Right atrium auricular region (tissue), 2 donors: Measurements from ENCODE around the gene MYO1D. TPM values are rescaled to one million over a fixed set of nuclear protein-coding genes. Genes with fewer than 3 reads are reported as not detected.

Experiments
- DNase-seq: peaks from one replicate; pipeline ENCODE4 v3.0.0-alpha.2; 2019; ENCODE audit warnings: low spot score
- H3K27ac ChIP-seq, 2 donors: fragments of 200-600 bp; sonication (generic); 1 replicate in 1 of 2; 2 replicates in 1 of 2; pipeline ENCODE4 v1.5.1; 2016 to 2019
- H3K27me3 ChIP-seq, 2 donors: fragments of 200-600 bp; sonication (generic); one replicate each; pipeline versions ENCODE4 v1.5.1 to v1.6.0; 2017 to 2019
- H3K36me3 ChIP-seq: fragments of 200-600 bp; sonication (generic); one replicate; pipeline ENCODE4 v1.5.1; 2016
- H3K4me1 ChIP-seq, 2 donors: fragments of 200-600 bp; sonication (generic); one replicate each; pipeline versions ENCODE4 v1.5.1 to v1.6.0; 2017 to 2019
- H3K4me3 ChIP-seq, 2 donors: fragments of 200-600 bp; sonication (generic); 1 replicate in 1 of 2; 2 replicates in 1 of 2; pipeline ENCODE4 v1.5.1; 2017 to 2019; ENCODE audit warnings: mild to moderate bottlenecking in 1 of 2, moderate library complexity in 1 of 2
- H3K9me3 ChIP-seq, 2 donors: fragments of 200-600 bp; sonication (generic); one replicate each; pipeline ENCODE4 v1.5.1; 2019
- total RNA-seq, 2 donors: library from RNA; depleted of rRNA; stranded (reverse); fragments of >200 nt; gene quantifications; one replicate each; pipeline ENCODE4 v1.1.0, GENCODE V29; 2016
- TF ChIP-seq, protein P1 (sequence below), 2 donors: fragments of 200-600 bp; sonication (generic); IDR thresholded peaks; one replicate each; pipeline ENCODE4 v1.5.1; 2019; ENCODE audit warnings: antibody characterized with exemption in 2 of 2

The MYO1D gene
- total RNA-seq, 2 donors from 2014 or later = 21.9 to 25.1 TPM

DNA sequence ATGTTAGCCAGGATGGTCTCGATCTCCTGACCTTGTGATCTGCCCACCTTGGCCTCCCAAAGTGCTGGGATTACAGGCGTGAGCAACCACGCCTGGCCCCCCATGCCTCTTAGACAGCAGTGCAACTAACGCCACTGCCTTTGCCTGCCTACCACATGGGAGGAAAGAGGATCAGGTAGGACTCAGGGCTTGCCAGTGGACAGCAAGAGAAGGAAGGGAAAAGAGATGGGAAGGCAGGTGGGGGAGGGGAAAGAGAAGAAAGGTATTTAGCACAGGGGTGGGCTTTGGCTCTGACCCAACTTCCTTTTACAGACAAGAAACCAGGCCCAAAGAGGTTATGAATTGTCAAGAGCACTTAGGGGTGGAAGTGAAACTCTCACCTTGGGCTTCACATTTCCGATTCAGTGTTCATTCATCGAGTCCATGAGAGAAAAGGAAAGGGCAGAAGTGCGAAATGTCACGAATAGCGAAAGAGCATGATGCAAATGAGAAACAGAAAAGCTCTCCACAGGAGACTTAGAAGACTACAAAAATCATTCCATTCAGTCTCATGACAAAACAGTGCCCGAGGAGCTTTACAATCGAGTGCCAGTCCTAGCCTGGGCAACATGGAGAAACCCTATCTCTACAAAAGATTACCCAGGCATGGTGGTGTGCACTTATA, 353.8 kb downstream of the MYO1D start:
- Histone ChIP-seq H3K4me1 (peaks cover 0 to 28% of the 10 kb centered on the region in 2 donors), H3K27ac (no peak overlapping the region), H3K4me3 (no peak overlapping the region), H3K9me3 (no peaks in the 10 kb centered on the region), H3K36me3 (no peaks in the 10 kb centered on the region), H3K27me3 (no peaks in the 10 kb centered on the region)
- DNase-seq = no peak
- TF ChIP-seq, protein P1, sequence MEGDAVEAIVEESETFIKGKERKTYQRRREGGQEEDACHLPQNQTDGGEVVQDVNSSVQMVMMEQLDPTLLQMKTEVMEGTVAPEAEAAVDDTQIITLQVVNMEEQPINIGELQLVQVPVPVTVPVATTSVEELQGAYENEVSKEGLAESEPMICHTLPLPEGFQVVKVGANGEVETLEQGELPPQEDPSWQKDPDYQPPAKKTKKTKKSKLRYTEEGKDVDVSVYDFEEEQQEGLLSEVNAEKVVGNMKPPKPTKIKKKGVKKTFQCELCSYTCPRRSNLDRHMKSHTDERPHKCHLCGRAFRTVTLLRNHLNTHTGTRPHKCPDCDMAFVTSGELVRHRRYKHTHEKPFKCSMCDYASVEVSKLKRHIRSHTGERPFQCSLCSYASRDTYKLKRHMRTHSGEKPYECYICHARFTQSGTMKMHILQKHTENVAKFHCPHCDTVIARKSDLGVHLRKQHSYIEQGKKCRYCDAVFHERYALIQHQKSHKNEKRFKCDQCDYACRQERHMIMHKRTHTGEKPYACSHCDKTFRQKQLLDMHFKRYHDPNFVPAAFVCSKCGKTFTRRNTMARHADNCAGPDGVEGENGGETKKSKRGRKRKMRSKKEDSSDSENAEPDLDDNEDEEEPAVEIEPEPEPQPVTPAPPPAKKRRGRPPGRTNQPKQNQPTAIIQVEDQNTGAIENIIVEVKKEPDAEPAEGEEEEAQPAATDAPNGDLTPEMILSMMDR (IDR thresholded peaks at IDR 0.05) = no peak

DNA sequence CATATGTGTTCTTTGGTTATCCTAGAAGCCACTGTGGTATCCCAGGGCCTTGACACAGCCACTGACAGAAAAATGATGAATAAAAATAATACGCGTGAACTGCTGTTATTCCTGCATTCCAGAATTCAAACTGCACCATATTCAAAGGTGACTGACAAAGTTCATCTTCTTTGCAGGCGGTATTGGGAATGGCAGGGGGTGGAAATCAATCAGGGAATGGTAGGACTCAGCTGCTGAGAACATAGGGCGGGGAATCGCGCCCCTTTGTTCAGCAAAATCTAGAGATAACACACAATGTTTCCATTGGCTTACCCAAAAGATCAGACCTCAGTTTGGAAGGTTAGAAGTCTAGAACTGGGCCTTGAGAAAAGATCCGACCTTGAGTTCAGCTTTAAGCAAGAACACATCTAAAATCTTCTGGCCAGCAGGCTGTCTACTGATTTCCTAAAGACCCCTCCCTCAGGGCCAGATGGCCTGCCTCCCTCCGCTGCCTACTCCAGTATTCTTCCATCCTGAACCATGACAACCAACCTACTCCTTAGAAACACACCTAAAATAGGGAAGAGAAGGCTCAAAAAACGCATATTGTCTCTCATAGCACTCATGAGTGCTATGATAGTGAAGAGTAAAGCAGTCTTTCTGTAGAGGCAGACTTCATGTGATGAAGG, 356.1 kb downstream of the MYO1D start:
- Histone ChIP-seq H3K27me3 (no peaks in the 10 kb centered on the region), H3K9me3 (no peaks in the 10 kb centered on the region), H3K27ac (no peak overlapping the region), H3K36me3 (no peaks in the 10 kb centered on the region), H3K4me3 (no peak overlapping the region), H3K4me1 (peaks cover 0 to 42% of the 10 kb centered on the region in 2 donors)
- TF ChIP-seq, protein P1 (IDR thresholded peaks at IDR 0.05) = no peak
- DNase-seq = no peak

GRCh38 chr17:32520104-32520701, 356.7 kb downstream of the MYO1D start:
- H3K9me3 ChIP-seq = no peaks in the 10 kb centered on the region
- no peaks in the 10 kb centered on the region for H3K27me3 ChIP-seq
- TF ChIP-seq, protein P1 (IDR thresholded peaks at IDR 0.05) = no peak
- H3K4me1 ChIP-seq = peaks cover 0 to 38% of the 10 kb centered on the region in 2 donors
- no peak overlapping the region for H3K27ac ChIP-seq
- DNase-seq = no peak
- H3K4me3 ChIP-seq = peak overlapping the region in 1 of 2 donors; percentile 60
- H3K36me3 ChIP-seq = no peaks in the 10 kb centered on the region

- no peak for DNase-seq
- Histone ChIP-seq H3K9me3 (no peaks in the 10 kb centered on the region), H3K27ac (peak overlapping the region in 1 of 2 donors; percentile 6), H3K4me3 (peak overlapping the region; percentile 30 to 60), H3K4me1 (peaks cover 0 to 36% of the 10 kb centered on the region in 2 donors), H3K27me3 (no peaks in the 10 kb centered on the region), H3K36me3 (no peaks in the 10 kb centered on the region)
- TF ChIP-seq, protein P1 (IDR thresholded peaks at IDR 0.05) = no peak
Measured at GRCh38 chr17:32519228-32520103, 357.5 kb downstream of the MYO1D start.

GRCh38 chr17:32518646-32519227, 358.2 kb downstream of the MYO1D start:
- Histone ChIP-seq H3K27ac (no peak overlapping the region), H3K27me3 (no peaks in the 10 kb centered on the region)
- TF ChIP-seq, protein P1 (IDR thresholded peaks at IDR 0.05) = no peak

More at GRCh38 chr17:32518646-32519227, 358.2 kb downstream of the MYO1D start:
- DNase-seq = no peak
- no peaks in the 10 kb centered on the region for H3K36me3 ChIP-seq
- H3K9me3 ChIP-seq = no peaks in the 10 kb centered on the region
- peak overlapping the region; percentile 30 to 60 for H3K4me3 ChIP-seq
- H3K4me1 ChIP-seq = peaks cover 0 to 36% of the 10 kb centered on the region in 2 donors
